Fibroblast of skin of left quadriceps (primary cell): Measurements from ENCODE around the gene KHDC1L.
"Not testable (repeated sequence)": the region's sequence is repeated elsewhere in the genome, so short reads cannot be mapped to it uniquely, and the experiment has no call there.

ENCODE experiments used
- DNase-seq, 2 experiments: peaks; one replicate each; pipeline ENCODE4 v3.0.0-alpha.2; 2013; ENCODE audit warnings: low read depth in 2 of 2

The KHDC1L gene

GRCh38 chr6:73225396-73225795 lies at the start of gene KHDC1L:
Gene KHDC1L, minus strand, starts transcription at chr6:73225496. Its CDS starts 88 bp downstream, at chr6:73225408.
- no peak for DNase-seq

GRCh38 chr6:73269296-73269695 lies 44.0 kb upstream of the KHDC1L start:
- DNase-seq: not testable (repeated sequence)

- not testable (repeated sequence) for DNase-seq
Measured at GRCh38 chr6:73268896-73269295, 43.6 kb upstream of the KHDC1L start.

GRCh38 chr6:73264446-73264845 lies 39.1 kb upstream of the KHDC1L start:
- no peak for DNase-seq

- no peak for DNase-seq
Measured at GRCh38 chr6:73263570-73263909, 38.2 kb upstream of the KHDC1L start.

- peak; percentile 13 to 32 for DNase-seq
Measured at GRCh38 chr6:73262671-73263569, 37.6 kb upstream of the KHDC1L start, which contains the start of gene KHDC1. Gene KHDC1, minus strand, starts transcription at chr6:73263196. Its CDS starts 20,679 bp downstream, at chr6:73242517.

GRCh38 chr6:73258721-73259120 lies 33.4 kb upstream of the KHDC1L start:
- DNase-seq: no peak

GRCh38 chr6:73254323-73254722 lies 29.0 kb upstream of the KHDC1L start:
- DNase-seq: not testable (repeated sequence)

GRCh38 chr6:73252703-73253102 lies 27.4 kb upstream of the KHDC1L start:
- no peak for DNase-seq

GRCh38 chr6:73250016-73250415 lies 24.7 kb upstream of the KHDC1L start:
- DNase-seq: no peak

- no peak for DNase-seq
Measured at GRCh38 chr6:73248192-73248903, 23.1 kb upstream of the KHDC1L start.

- DNase-seq: no peak
Measured at GRCh38 chr6:73242001-73242400, 16.7 kb upstream of the KHDC1L start.

- no peak for DNase-seq
Measured at GRCh38 chr6:73240730-73241129, 15.4 kb upstream of the KHDC1L start.

GRCh38 chr6:73236144-73236750 lies 11.0 kb upstream of the KHDC1L start:
- DNase-seq: peak; percentile 86 to 89

- DNase-seq: peak; percentile 55 to 62
Measured at GRCh38 chr6:73234733-73235132, 9.4 kb upstream of the KHDC1L start.

- DNase-seq: not testable (repeated sequence)
Measured at GRCh38 chr6:73233971-73234370, 8.7 kb upstream of the KHDC1L start.

- DNase-seq: no peak
Measured at GRCh38 chr6:73233048-73233447, 7.8 kb upstream of the KHDC1L start.

GRCh38 chr6:73231986-73232391 lies 6.7 kb upstream of the KHDC1L start:
- no peak for DNase-seq

- DNase-seq: no peak
Measured at GRCh38 chr6:73227606-73228255, 2.4 kb upstream of the KHDC1L start.

- no peak for DNase-seq
Measured at GRCh38 chr6:73216859-73217258, 8.4 kb downstream of the KHDC1L start.

- no peak for DNase-seq
Measured at GRCh38 chr6:73209117-73209516, 16.2 kb downstream of the KHDC1L start.
